Common myeloid progenitor, CD34-positive (primary cell): Measurements from ENCODE around the gene RANBP9.
A peak's percentile ranks its signal among the peaks of the same experiment; 100 is the strongest.

ENCODE experiments used
- CTCF ChIA-PET: fragments of 350-600 bp; sonication (Branson Sonifier 250); formaldehyde crosslinking; loops from one replicate; lab custom pipeline; 2021; ENCODE audit warnings: antibody characterized with exemption; lab: Charles Lee
- POLR2A ChIA-PET: fragments of 350-600 bp; sonication (Branson Sonifier 250); formaldehyde crosslinking; loops from one replicate; lab custom pipeline; 2021; ENCODE audit warnings: antibody characterized with exemption; lab: Charles Lee
- DNase-seq, 3 donors: peaks; one replicate each; pipeline versions ENCODE4 v3.0.0 to v3.0.0-alpha.2; 2013
- H3K27ac ChIP-seq, 2 experiments: 1 replicate in 1 of 2; 2 replicates in 1 of 2; pipeline ENCODE4 v1.7.0; 2013; ENCODE audit warnings: inconsistent platforms in 2 of 2, low read length in 2 of 2, mild to moderate bottlenecking in 2 of 2, low read depth in 1 of 2, moderate library complexity in 1 of 2; ENCODE audit not compliant: severe bottlenecking in 2 of 2, insufficient read depth in 1 of 2, poor library complexity in 1 of 2
- H3K27me3 ChIP-seq, 5 experiments: replicated peaks in 2 of 5; 1 replicate in 3 of 5; 2 replicates in 2 of 5; pipeline versions ENCODE4 v1.6.1 to v1.7.0; 2013; ENCODE audit warnings: low read length in 4 of 5, mild to moderate bottlenecking in 2 of 5, moderate library complexity in 2 of 5, inconsistent platforms in 1 of 5; ENCODE audit not compliant: insufficient read depth in 5 of 5, control insufficient read depth in 4 of 5
- H3K36me3 ChIP-seq, 4 experiments: 1 replicate in 2 of 4; 2 replicates in 2 of 4; pipeline versions ENCODE4 v1.6.1 to v1.7.0; 2013; ENCODE audit warnings: low read length in 3 of 4, control low read depth in 1 of 4, mild to moderate bottlenecking in 1 of 4; ENCODE audit not compliant: control insufficient read depth in 4 of 4, insufficient read depth in 4 of 4
- H3K4me1 ChIP-seq, 4 experiments: 1 replicate in 3 of 4; 2 replicates in 1 of 4; pipeline versions ENCODE4 v1.6.1 to v1.7.1; 2013; ENCODE audit warnings: low read length in 3 of 4, mild to moderate bottlenecking in 3 of 4, control low read depth in 1 of 4, inconsistent platforms in 1 of 4, moderate library complexity in 1 of 4; ENCODE audit not compliant: control insufficient read depth in 4 of 4, insufficient read depth in 4 of 4; ENCODE audit errors: control extremely low read depth in 1 of 4
- H3K4me3 ChIP-seq, 7 experiments: 1 replicate in 4 of 7; 2 replicates in 3 of 7; pipeline versions ENCODE4 v1.5.1 to v1.7.0; 2013; ENCODE audit warnings: mild to moderate bottlenecking in 7 of 7, low read length in 6 of 7, moderate library complexity in 6 of 7, inconsistent platforms in 2 of 7, low read depth in 2 of 7, control low read depth in 1 of 7; ENCODE audit not compliant: insufficient read depth in 4 of 7, control insufficient read depth in 1 of 7; ENCODE audit errors: extremely low read depth in 1 of 7
- H3K9me3 ChIP-seq, 5 experiments: 1 replicate in 4 of 5; 2 replicates in 1 of 5; pipeline versions ENCODE4 v1.6.1 to v1.7.1; 2013; ENCODE audit warnings: low read length in 4 of 5, mild to moderate bottlenecking in 2 of 5, inconsistent platforms in 1 of 5, low read depth in 1 of 5, moderate library complexity in 1 of 5; ENCODE audit not compliant: control insufficient read depth in 4 of 5, insufficient read depth in 2 of 5; ENCODE audit errors: control extremely low read depth in 1 of 5
- WGBS: methylation state at CpG from one replicate; pipeline ENCODE4 v1.1.5; 2013; ENCODE audit not compliant: insufficient coverage; 5-methylcytosine and 5-hydroxymethylcytosine counted together

RANBP9 gene

DNA sequence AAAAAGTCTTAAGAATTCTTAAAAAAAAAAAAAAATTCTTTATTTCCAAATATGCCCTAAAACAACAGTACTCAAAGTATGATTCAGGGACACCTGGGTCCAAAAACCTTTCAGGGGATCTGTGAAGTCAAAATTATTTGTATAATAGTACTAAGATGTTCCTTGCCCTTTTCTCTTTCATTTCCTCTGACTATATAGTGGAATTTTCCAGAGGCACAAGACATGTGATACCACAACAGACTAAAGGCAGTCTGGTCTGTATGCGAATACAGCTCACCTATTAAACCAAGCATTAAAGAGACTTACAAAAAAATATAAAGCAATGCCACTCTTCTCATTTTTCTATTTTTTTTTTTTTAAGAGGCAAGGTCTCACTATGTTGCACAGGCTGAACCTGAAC is 81.1 kb downstream of the RANBP9 start:
- Histone ChIP-seq H3K9me3 (no peaks in the 10 kb centered on the region), H3K27ac (no peak overlapping the region), H3K27me3 (no peaks in the 10 kb centered on the region), H3K36me3 (peaks cover 29 to 62% (median 46%) of the 10 kb centered on the region in 4 experiments), H3K4me3 (no peak overlapping the region), H3K4me1 (no peaks in the 10 kb centered on the region)
- ChIA-PET POLR2A (no interaction called here), CTCF (interaction anchor here (0.7 to 1.1 kb wide), 4 partner anchors 15 to 80 kb away, joined by 3 to 6 read pairs (median 4); partner anchors contain the start of gene NOL7)
- WGBS: no CpG with 5 or more reads among the region's 1 CpG
- no peak for DNase-seq

DNA sequence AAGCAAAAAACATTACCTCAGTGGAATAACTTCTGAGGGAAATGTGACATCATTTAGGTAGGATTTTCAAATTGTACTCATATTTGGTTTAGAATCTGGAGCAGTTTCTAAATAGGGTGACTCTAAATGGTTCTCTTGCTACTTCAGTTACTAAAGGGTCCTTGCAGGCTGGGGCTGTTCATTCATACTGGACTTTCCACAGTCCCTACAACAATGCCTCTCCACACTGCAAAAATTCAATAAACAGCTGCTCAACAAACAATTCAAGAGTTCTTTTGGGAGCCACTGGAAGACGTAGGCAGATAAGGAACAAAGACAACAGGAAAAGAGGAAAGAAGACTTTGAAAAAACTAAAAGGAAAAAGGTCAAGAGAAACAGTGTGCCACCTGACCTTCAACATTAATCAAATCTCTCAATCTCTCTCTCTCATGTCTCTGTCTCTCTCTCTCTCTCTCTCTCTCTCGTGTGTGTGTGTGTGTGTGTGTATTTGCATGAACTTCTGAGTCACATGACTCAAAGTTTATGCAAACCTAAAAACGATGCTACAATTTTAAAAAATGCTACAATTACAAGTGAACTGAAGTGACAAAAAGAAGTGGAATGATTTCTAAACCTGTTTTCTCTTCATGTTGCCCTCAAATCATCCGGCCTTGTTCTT is 82.0 kb downstream of the RANBP9 start:
- H3K36me3 ChIP-seq: peaks cover 33 to 70% (median 52%) of the 10 kb centered on the region in 4 experiments
- DNase-seq: no peak
- no peaks in the 10 kb centered on the region for H3K27me3 ChIP-seq
- no peaks in the 10 kb centered on the region for H3K9me3 ChIP-seq
- H3K4me1 ChIP-seq: no peaks in the 10 kb centered on the region
- H3K27ac ChIP-seq: no peak overlapping the region
- WGBS: no CpG with 5 or more reads among the region's 4 CpGs
- ChIA-PET POLR2A (no interaction called here), CTCF (interaction anchor here (1.1 kb wide), 1 partner anchor 15 kb away, joined by 3 read pairs; the partner anchor contains the start of gene NOL7)
- no peak overlapping the region for H3K4me3 ChIP-seq

DNA sequence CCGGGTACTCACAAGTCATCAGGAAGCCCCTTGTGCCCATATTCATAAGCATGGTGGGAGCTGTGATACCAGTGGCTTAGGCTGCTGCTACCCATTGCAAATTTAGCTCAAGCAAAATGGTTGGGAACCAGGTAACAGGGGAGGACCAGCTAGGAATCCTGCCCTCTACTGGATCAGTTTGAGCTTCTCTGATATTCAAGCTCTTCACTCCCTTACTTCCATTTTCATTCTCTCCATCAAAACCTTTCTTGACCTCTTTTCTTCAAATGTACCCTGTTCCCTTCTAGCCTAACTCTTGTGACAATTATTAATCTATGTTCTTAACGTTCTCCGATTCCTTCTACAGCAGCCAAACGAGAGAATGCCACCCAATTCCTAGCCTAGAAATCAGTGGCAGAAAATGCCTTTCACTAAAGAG is 86.8 kb downstream of the RANBP9 start:
- H3K27me3 ChIP-seq: no peaks in the 10 kb centered on the region
- peak; percentile 70 to 85 (median 81) for DNase-seq
- H3K27ac ChIP-seq: peak overlapping the region in 1 of 2 experiments; percentile 11
- H3K4me1 ChIP-seq: no peaks in the 10 kb centered on the region
- H3K9me3 ChIP-seq: no peaks in the 10 kb centered on the region
- ChIA-PET CTCF (interaction anchor here (0.8 to 3.3 kb wide), 10 partner anchors 10 to 219 kb away, joined by 3 to 29 read pairs (median 4); partner anchors contain the start of genes NOL7 and SIRT5), POLR2A (interaction anchor here (1.0 kb wide), 1 partner anchor 87 kb away, joined by 3 read pairs; the partner anchor contains the start of gene RANBP9)
- peaks cover 29 to 83% (median 59%) of the 10 kb centered on the region in 4 experiments for H3K36me3 ChIP-seq
- no peak overlapping the region for H3K4me3 ChIP-seq
- 71% methylated on average over 1 of the region's 4 CpGs for WGBS

DNA sequence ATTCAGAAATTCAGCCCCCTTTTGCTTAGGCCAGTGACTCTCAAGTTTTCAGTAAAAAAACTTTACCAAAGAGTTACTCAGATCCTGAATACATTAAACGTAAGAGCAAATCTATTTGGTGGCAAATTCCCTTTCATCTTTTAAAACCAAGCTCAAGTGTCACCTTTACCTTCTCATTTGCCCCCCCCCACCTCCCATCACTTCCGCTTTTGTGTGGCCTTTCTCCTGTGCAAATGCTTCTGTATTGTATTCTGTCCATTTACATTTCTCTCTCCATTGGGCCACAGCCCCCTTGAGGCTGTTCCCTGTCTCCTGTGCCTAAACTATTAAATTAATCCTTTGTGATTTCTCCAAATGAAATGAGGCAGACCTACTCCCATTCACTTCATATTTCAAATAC is 94.6 kb downstream of the RANBP9 start:
- no peak overlapping the region for H3K27ac ChIP-seq
- WGBS: 86% methylated on average over 2 of the region's 2 CpGs
- no peaks in the 10 kb centered on the region for H3K9me3 ChIP-seq
- ChIA-PET POLR2A (interaction anchor here (0.6 kb wide), 1 partner anchor 18 kb away, joined by 4 read pairs; no protein-coding TSS in a partner anchor), CTCF (interaction anchor here (1.0 to 5.2 kb wide), 5 partner anchors 9 to 60 kb away, joined by 3 to 29 read pairs (median 3); partner anchors contain the start of gene SIRT5)
- H3K4me3 ChIP-seq: no peak overlapping the region
- H3K27me3 ChIP-seq: no peaks in the 10 kb centered on the region
- DNase-seq: peak in 1 of 3 donors; percentile 13
- peaks cover 12 to 54% (median 35%) of the 10 kb centered on the region in 4 experiments for H3K36me3 ChIP-seq
- peaks cover 11 to 29% (median 24%) of the 10 kb centered on the region in 4 experiments for H3K4me1 ChIP-seq

DNA sequence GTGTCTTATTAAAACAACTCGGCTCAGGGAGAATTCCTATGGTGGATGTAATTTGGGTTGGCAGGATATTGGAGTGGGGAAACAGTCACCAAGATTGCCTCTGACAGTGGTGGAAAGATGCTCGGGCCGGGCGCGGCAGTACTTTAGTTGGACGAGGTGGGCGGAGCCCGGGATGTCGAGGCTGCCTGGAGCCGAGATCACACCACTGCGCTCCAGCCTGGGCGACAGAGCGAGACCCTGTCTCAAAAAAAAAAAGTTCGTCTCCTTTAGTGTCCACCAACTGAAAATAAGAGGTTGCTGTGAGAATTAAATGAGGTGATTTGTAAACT is 95.9 kb downstream of the RANBP9 start:
- WGBS: 0% methylated on average over 1 of the region's 14 CpGs
- ChIA-PET POLR2A (interaction anchor here (1.1 to 2.4 kb wide), 5 partner anchors 20 to 150 kb away, joined by 3 to 9 read pairs (median 4); partner anchors contain the start of genes RANBP9 and SIRT5), CTCF (interaction anchor here (0.6 to 5.2 kb wide), 15 partner anchors 10 to 285 kb away, joined by 3 to 29 read pairs (median 3); partner anchors contain the start of gene SIRT5)
- no peaks in the 10 kb centered on the region for H3K9me3 ChIP-seq
- peaks cover 9 to 42% (median 29%) of the 10 kb centered on the region in 4 experiments for H3K36me3 ChIP-seq
- peak overlapping the region; percentile 84 to 89 for H3K27ac ChIP-seq
- H3K4me3 ChIP-seq: peak overlapping the region; percentile 61 to 99 (median 93)
- DNase-seq: peak in 2 of 3 donors; percentile 48 to 49
- H3K27me3 ChIP-seq: no peaks in the 10 kb centered on the region
- peaks cover 11 to 36% (median 24%) of the 10 kb centered on the region in 4 experiments for H3K4me1 ChIP-seq

DNA sequence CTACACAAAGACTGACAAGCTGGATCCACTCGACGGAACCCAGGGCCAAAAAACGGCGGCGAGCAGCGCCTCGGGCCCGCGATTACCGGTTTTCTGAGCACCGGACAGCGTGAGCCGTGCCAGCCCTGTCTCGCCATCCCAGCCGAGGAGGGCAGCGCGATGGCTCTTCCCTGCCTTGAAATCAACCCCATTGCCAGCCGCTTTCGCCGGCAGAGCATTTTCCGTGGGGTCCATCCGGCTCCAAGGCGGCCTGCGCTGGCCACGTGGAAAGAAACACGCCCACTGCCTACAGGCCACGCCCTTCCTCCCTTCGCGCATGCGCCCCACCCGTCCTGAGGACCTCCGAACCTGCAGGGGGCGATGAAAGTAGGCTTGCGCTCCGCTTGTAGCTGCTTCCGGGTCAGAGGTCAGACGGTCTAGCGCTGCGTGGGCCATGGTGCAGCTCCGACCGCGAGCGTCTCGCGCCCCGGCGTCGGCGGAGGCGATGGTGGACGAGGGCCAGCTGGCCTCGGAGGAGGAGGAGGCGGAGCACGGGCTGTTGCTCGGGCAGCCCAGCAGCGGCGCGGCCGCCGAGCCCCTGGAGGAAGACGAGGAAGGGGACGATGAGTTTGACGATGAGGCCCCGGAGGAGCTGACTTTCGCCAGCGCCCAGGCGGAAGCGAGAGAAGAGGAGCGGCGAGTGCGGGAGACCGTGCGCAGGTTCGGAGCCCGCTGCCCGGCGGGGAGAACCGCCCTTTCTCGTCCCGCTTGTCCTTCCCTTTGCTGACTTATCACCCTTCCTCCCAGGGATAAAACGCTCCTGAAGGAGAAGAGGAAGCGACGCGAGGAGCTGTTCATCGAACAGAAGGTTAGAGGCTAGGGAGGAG is 96.5 kb downstream of the RANBP9 start, which contains the start of gene NOL7:
Gene NOL7, plus strand, starts transcription at position 410 of the 866 bp plus-strand sequence. Its CDS starts 24 bp downstream, at position 434.
- H3K27ac ChIP-seq: peak within 1 kb of the TSS; percentile 84 to 89
- H3K4me3 ChIP-seq: peak within 1 kb of the TSS; percentile 61 to 99 (median 93)
- ChIA-PET POLR2A (interaction anchor here (1.1 to 2.4 kb wide), 5 partner anchors 21 to 151 kb away, joined by 3 to 9 read pairs (median 4); partner anchors contain the start of genes RANBP9 and SIRT5), CTCF (interaction anchor here (0.6 to 5.2 kb wide), 16 partner anchors 10 to 285 kb away, joined by 3 to 29 read pairs (median 3); partner anchors contain the start of gene SIRT5)
- peak; percentile 98 to 99 (median 99) for DNase-seq
- WGBS: under 1% methylated on average over 81 of the region's 85 CpGs
- no peaks in the 10 kb centered on the region for H3K27me3 ChIP-seq
- peaks cover 9 to 38% (median 27%) of the 10 kb centered on the region in 4 experiments for H3K36me3 ChIP-seq
- peaks cover 11 to 41% (median 24%) of the 10 kb centered on the region in 4 experiments for H3K4me1 ChIP-seq
- H3K9me3 ChIP-seq: no peaks in the 10 kb centered on the region
